A549 (cell line): ENCODE results near the gene B3GALT6. TPM values are rescaled to one million over a fixed set of nuclear protein-coding genes. Genes with fewer than 3 reads are reported as not detected.

ENCODE experiments used
- ATAC-seq, 2 experiments: fragments of 200-7000 bp in 1 of 2; fragments of >200 bp in 1 of 2; cut with Nextera tagmentation in 1 of 2; cut with Tn5 transposase in 1 of 2; 3 replicates each; pipeline versions ENCODE4 v1.8.0 to v1.9.1; 2018 to 2020; ENCODE audit warnings: mild to moderate bottlenecking in 1 of 2, moderate library complexity in 1 of 2
- CTCF ChIA-PET: fragments of 300-600 bp; sonication (Branson Sonifier 250); formaldehyde crosslinking; extraction: SDS; loops from one replicate; lab custom pipeline; 2021; ENCODE audit warnings: antibody characterized with exemption, inconsistent platforms; lab: Yijun Ruan, JAX
- POLR2A ChIA-PET: fragments of 350-600 bp; formaldehyde crosslinking; extraction: SDS; loops from one replicate; lab custom pipeline; 2021; ENCODE audit warnings: antibody characterized with exemption, inconsistent platforms; lab: Yijun Ruan, JAX
- DNase-seq, 2 experiments: peaks; one replicate each; pipeline versions ENCODE4 v3.0.0 to v3.0.0-alpha.2; 2011 to 2016; ENCODE audit warnings: low read depth in 1 of 2, low spot score in 1 of 2
- FAIRE-seq: peaks from 2 replicates; lab custom pipeline; 2011; peaks lifted over from hg19 to GRCh38; lab: Jason Lieb, UNC
- H3K27ac ChIP-seq, 2 experiments: fragments of >200 bp; sonication (Bioruptor Twin); formaldehyde crosslinking; 3 replicates each; pipeline ENCODE4 v1.5.1; 2016 to 2017
- H3K4me1 ChIP-seq: fragments of >200 bp; sonication (Bioruptor Twin); formaldehyde crosslinking; 3 replicates; pipeline ENCODE4 v1.6.1; 2016
- H3K4me2 ChIP-seq: fragments of >200 bp; sonication (Bioruptor Twin); formaldehyde crosslinking; 3 replicates; pipeline ENCODE4 v1.6.1; 2016
- H3K4me3 ChIP-seq: fragments of >200 bp; sonication (Bioruptor Twin); formaldehyde crosslinking; 3 replicates; pipeline ENCODE4 v1.5.1; 2016
- H3K9me3 ChIP-seq: fragments of >200 bp; sonication (Bioruptor Twin); formaldehyde crosslinking; 3 replicates; pipeline ENCODE4 v1.6.1; 2016
- CBX2 ChIP-seq: fragments of 200-600 bp; sonication (generic); IDR thresholded peaks from 2 replicates; pipeline ENCODE4 v1.6.1; 2016; ENCODE audit warnings: low read depth, mild to moderate bottlenecking, borderline replicate concordance
- EHMT2 ChIP-seq: fragments of 200-600 bp; sonication (generic); IDR thresholded peaks from 2 replicates; pipeline ENCODE4 v1.6.1; 2016; ENCODE audit warnings: antibody characterized with exemption, low read depth, mild to moderate bottlenecking, moderate library complexity
- ELK1 ChIP-seq: fragments of 150-350 bp; IDR thresholded peaks from 2 replicates; pipeline ENCODE4 v1.6.1; 2014; ENCODE audit warnings: low read depth, mild to moderate bottlenecking, low read length
- ESRRA ChIP-seq: fragments of 150-350 bp; IDR thresholded peaks from 2 replicates; pipeline ENCODE4 v1.6.1; 2014; ENCODE audit warnings: mild to moderate bottlenecking, low read length, borderline replicate concordance
- FOSL2 ChIP-seq, 2 experiments: fragments of 450-650 bp in 1 of 2; fragments of >200 bp in 1 of 2; sonication (Bioruptor Twin) in 1 of 2; formaldehyde crosslinking; IDR thresholded peaks; 2 replicates each; pipeline versions ENCODE4 v1.5.0 to v1.6.1; 2016 to 2020; ENCODE audit warnings: mild to moderate bottlenecking in 1 of 2, moderate library complexity in 1 of 2
- HDAC2 ChIP-seq: fragments of 200-600 bp; sonication (generic); IDR thresholded peaks from 2 replicates; pipeline ENCODE4 v1.6.1; 2016
- HMGXB4 ChIP-seq: fragments of 250-450 bp; sonication (Bioruptor Pico); IDR thresholded peaks from 2 replicates; pipeline ENCODE4 v1.5.0; 2021; ENCODE audit warnings: mild to moderate bottlenecking, moderate library complexity, borderline replicate concordance
- HOXA7 ChIP-seq: fragments of 250-450 bp; sonication (Bioruptor Pico); IDR thresholded peaks from 2 replicates; pipeline ENCODE4 v1.5.0; 2020; ENCODE audit warnings: mild to moderate bottlenecking, moderate library complexity
- JUN ChIP-seq, 2 experiments: fragments of >200 bp; sonication (Bioruptor Twin); formaldehyde crosslinking; IDR thresholded peaks; 2 replicates in 1 of 2; 3 replicates in 1 of 2; pipeline ENCODE4 v1.6.1; 2016 to 2017
- MAX ChIP-seq: IDR thresholded peaks from 2 replicates; pipeline ENCODE4 v1.6.1; 2012
- PBX3 ChIP-seq: IDR thresholded peaks from 2 replicates; pipeline ENCODE4 v1.6.1; 2012
- RAD21 ChIP-seq, 2 experiments: fragments of >200 bp in 1 of 2; sonication (Bioruptor Twin) in 1 of 2; formaldehyde crosslinking in 1 of 2; IDR thresholded peaks in 1 of 2; conservative IDR thresholded peaks in 1 of 2; 2 replicates in 1 of 2; 3 replicates in 1 of 2; pipeline ENCODE4 v1.6.1; 2012 to 2018; ENCODE audit warnings: inconsistent platforms in 1 of 2
- RARB ChIP-seq: fragments of 250-450 bp; sonication (Bioruptor Pico); IDR thresholded peaks from 2 replicates; pipeline ENCODE4 v1.8.0; 2021; ENCODE audit warnings: mild to moderate bottlenecking, moderate library complexity
- RFX5 ChIP-seq: fragments of 450-650 bp; IDR thresholded peaks from 2 replicates; pipeline ENCODE4 v1.7.1; 2014; ENCODE audit warnings: antibody characterized with exemption, mild to moderate bottlenecking, moderate library complexity
- SMC3 ChIP-seq: fragments of >200 bp; sonication (Bioruptor Twin); formaldehyde crosslinking; IDR thresholded peaks from 3 replicates; pipeline ENCODE4 v1.6.1; 2018; ENCODE audit warnings: inconsistent platforms
- TP53 ChIP-seq: fragments of 250-450 bp; sonication (Bioruptor Pico); IDR thresholded peaks from 2 replicates; pipeline ENCODE4 v1.5.0; 2021; ENCODE audit warnings: mild to moderate bottlenecking, moderate library complexity
- ZFP36 ChIP-seq: fragments of 450-650 bp; IDR thresholded peaks from 2 replicates; pipeline ENCODE4 v1.6.1; 2014; ENCODE audit warnings: borderline replicate concordance; ENCODE audit not compliant: partially characterized antibody
- ZNF302 ChIP-seq: fragments of 250-450 bp; sonication (Bioruptor Pico); IDR thresholded peaks from 2 replicates; pipeline ENCODE4 v1.9.0; 2021; ENCODE audit warnings: inconsistent platforms, mild to moderate bottlenecking, moderate library complexity
- WGBS: methylation state at CpG from one replicate; pipeline ENCODE4 v1.1.6; 2017; ENCODE audit errors: missing lambda C conversion rate; 5-methylcytosine and 5-hydroxymethylcytosine counted together
- polyA plus RNA-seq, 4 experiments: library from polyadenylated mRNA; depleted of rRNA in 3 of 4; stranded (reverse); fragments of >200 nt; fragmentation: RNase III in 1 of 4; extraction: RNeasy Plus Mini Kit Qiagen cat#74134 plus additional on column Dnase treatment in 1 of 4; gene quantifications; 2 replicates in 3 of 4; 3 replicates in 1 of 4; pipeline ENCODE4 v1.2.3, GENCODE V29; 2011 to 2017

The B3GALT6 gene
- polyA plus RNA-seq, 2 of the 4 experiments (the other 2 are of a cell fraction), result 12.5 to 12.9 TPM

GRCh38 chr1:1228596-1229321 is 3.3 kb upstream of the B3GALT6 start (continued):
- TF ChIP-seq CBX2 (no peak), TP53 (no peak), EHMT2 (no peak)

GRCh38 chr1:1229770-1230169 is 2.3 kb upstream of the B3GALT6 start:
- H3K4me3 ChIP-seq, result no peak overlapping the region
- ATAC-seq, result no peak
- WGBS, result 96% methylated on average over 17 of the region's 19 CpGs
- ChIA-PET CTCF (interaction anchor here (0.6 to 1.7 kb wide), 3 partner anchors 108 to 245 kb away, joined by 3 to 8 read pairs (median 3); no protein-coding TSS in a partner anchor), POLR2A (no interaction called here)
- DNase-seq, result no peak
- H3K27ac ChIP-seq, result no peak overlapping the region
- H3K4me1 ChIP-seq, result peaks cover 18% of the 10 kb centered on the region; the same call in 2 of the 3 replicates
- FAIRE-seq, result no peak
- TF ChIP-seq HMGXB4 (CRISPR knock-in tag), result no peak
- no peak for TF ChIP-seq FOSL2 (IDR thresholded peaks at IDR 0.05)
- TF ChIP-seq FOSL2 (CRISPR knock-in tag; IDR thresholded peaks at IDR 0.05), result no peak
- no peak for TF ChIP-seq HDAC2
- TF ChIP-seq PBX3, result no peak
- no peak for TF ChIP-seq RARB (CRISPR knock-in tag)
- TF ChIP-seq ELK1, result no peak
- TF ChIP-seq HOXA7 (CRISPR knock-in tag), result no peak
- TF ChIP-seq ZFP36, result no peak
- no peak for TF ChIP-seq JUN (IDR thresholded peaks at IDR 0.05)
- no peak for TF ChIP-seq RAD21 (conservative IDR thresholded peaks at IDR 0.05 in 1 of 2, IDR thresholded peaks at IDR 0.05 in 1 of 2)
- no peak for TF ChIP-seq TP53
- TF ChIP-seq RFX5, result no peak
- no peak for TF ChIP-seq ESRRA
- TF ChIP-seq CBX2, result no peak
- no peak for TF ChIP-seq MAX
- TF ChIP-seq, all 56 proteins: peak for 0
- H3K4me2 ChIP-seq, result peak overlapping the region; percentile 98; the same call in 2 of the 3 replicates
- H3K9me3 ChIP-seq, result no peaks in the 10 kb centered on the region

GRCh38 chr1:1230656-1231399 is 1.2 kb upstream of the B3GALT6 start:
- TF ChIP-seq CBX2 (no peak), ZNF302 (CRISPR knock-in tag) (no peak), RAD21 (conservative IDR thresholded peaks at IDR 0.05 in 1 of 2, IDR thresholded peaks at IDR 0.05 in 1 of 2) (peak in 1 of 2 experiments; percentile 20; a peak in 1 of 5 replicates), SMC3 (peak; percentile 12; the same call in 1 of the 3 replicates)
- DNase-seq (peak; percentile 64 to 68), FAIRE-seq (no peak), ATAC-seq (peak; percentile 37 to 67; a peak in 5 of 6 replicates)
- Histone ChIP-seq H3K4me2 (peak overlapping the region; percentile 98), H3K4me1 (peaks cover 18% of the 10 kb centered on the region; the same call in 2 of the 3 replicates), H3K9me3 (no peaks in the 10 kb centered on the region), H3K4me3 (peak overlapping the region; percentile 97), H3K27ac (peak overlapping the region; percentile 98 to 100)
- POLR2A ChIA-PET, result interaction anchor here (1.1 kb wide), 1 partner anchor 15 kb away, joined by 3 read pairs; no protein-coding TSS in a partner anchor
- 11% methylated on average over 22 of the region's 24 CpGs for WGBS
- CTCF ChIA-PET, result interaction anchor here (0.7 to 2.4 kb wide), 8 partner anchors 61 to 246 kb away, joined by 3 to 17 read pairs (median 3); no protein-coding TSS in a partner anchor
